Large intestine (tissue), 3 donors: Measurements from ENCODE around the gene RAD51C. TPM values are rescaled to one million over a fixed set of nuclear protein-coding genes. Genes with fewer than 3 reads are reported as not detected.
"Not testable (repeated sequence)": the region's sequence is repeated elsewhere in the genome, so short reads cannot be mapped to it uniquely, and the experiment has no call there.

Experiments used
- DNase-seq, 2 donors: peaks; one replicate each; pipeline versions ENCODE4 v3.0.0 to v3.0.0-alpha.2; 2013
- H3K27ac ChIP-seq: one replicate; pipeline ENCODE4 v1.5.1; 2013; ENCODE audit warnings: low read length
- H3K27me3 ChIP-seq: 2 replicates; pipeline ENCODE4 v1.6.1; 2013; ENCODE audit warnings: low read length; ENCODE audit not compliant: control insufficient read depth, insufficient read depth
- H3K36me3 ChIP-seq: 2 replicates; pipeline ENCODE4 v1.6.1; 2013; ENCODE audit warnings: low read length; ENCODE audit not compliant: control insufficient read depth, insufficient read depth
- H3K4me1 ChIP-seq: one replicate; pipeline ENCODE4 v1.6.1; 2013; ENCODE audit warnings: low read length; ENCODE audit not compliant: control insufficient read depth, insufficient read depth
- H3K4me3 ChIP-seq: one replicate; pipeline ENCODE4 v1.5.1; 2013; ENCODE audit warnings: low read length
- H3K9me3 ChIP-seq: one replicate; pipeline ENCODE4 v1.6.1; 2013; ENCODE audit warnings: mild to moderate bottlenecking, low read depth, low read length, moderate library complexity; ENCODE audit not compliant: control insufficient read depth
- WGBS: methylation state at CpG from one replicate; pipeline ENCODE4 v1.1.5; 2013; ENCODE audit warnings: low lambda C conversion rate; ENCODE audit not compliant: insufficient coverage; 5-methylcytosine and 5-hydroxymethylcytosine counted together
- polyA plus RNA-seq: library from polyadenylated mRNA; unstranded; fragments of 120-200 nt; gene quantifications from one replicate; pipeline ENCODE4 v1.2.1, GENCODE V29; 2013

The RAD51C gene
- polyA plus RNA-seq, 1 donor: 20.7 TPM

DNA sequence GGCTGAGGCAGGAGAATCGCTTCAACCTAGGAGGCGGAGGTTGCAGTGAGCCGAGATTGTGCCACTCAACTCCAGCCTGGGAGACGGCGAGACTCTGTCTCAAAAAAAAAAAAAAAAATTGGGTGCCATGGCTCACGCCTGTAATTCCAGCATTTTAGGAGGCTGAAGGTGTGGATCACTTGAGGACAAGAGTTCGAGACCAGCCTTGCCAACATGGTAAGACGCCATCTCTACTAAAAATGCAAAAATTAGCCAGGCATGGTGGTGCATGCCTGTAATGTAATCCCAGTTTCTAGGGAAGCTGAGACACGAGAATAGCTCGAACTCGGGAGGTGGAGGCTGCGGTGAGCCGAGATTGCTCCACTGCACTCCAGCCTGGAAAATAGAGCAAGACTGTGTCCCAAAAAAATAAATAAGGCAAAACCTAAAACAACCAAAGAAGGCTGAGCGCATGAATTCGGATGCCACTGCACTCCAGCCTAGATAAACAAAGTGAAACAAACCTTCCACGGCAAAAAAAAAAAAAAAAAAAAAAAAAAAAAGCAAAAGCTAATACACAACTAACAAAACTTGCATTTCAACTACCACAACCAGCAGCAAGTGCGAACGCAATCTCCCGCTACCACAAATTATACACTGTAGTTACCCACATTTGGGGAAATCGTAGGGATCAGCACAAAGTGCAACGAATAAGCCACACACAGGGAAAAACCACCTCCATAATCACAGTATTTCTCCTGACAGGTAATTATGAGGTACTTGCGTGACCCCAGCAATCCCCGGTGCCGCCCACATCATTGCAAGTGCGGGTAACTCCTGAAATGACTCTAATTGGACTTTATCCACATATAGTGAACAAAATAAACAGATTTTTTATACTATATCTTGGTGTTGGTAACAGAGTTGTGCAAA lies 26.2 kb upstream of the RAD51C start:
- WGBS: no CpG with 5 or more reads among the region's 25 CpGs
- Histone ChIP-seq H3K27ac (no peak overlapping the region), H3K4me1 (peaks cover 5% of the 10 kb centered on the region), H3K9me3 (no peaks in the 10 kb centered on the region), H3K36me3 (no peaks in the 10 kb centered on the region), H3K27me3 (no peaks in the 10 kb centered on the region), H3K4me3 (peak overlapping the region; percentile 16)
- DNase-seq: no peak

DNA sequence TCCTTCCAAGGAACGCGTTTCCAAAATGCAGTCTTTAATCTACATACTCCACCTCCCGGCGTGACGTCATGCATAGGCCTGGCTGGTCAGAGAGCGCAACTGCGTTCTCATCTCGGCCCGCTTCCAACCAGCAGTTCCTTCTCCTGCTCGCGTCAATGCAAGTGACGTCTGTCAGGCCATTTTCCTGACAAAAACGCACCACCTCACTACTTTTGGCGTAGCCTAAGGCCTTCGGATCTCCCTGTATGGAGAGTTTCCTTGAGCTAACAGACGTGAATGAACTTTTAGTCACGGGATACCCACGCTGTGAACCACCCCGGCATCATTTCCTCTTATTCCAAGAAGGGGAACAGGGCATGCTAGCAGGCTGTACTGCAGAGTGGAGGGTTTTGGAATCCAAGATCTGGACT lies 25.5 kb upstream of the RAD51C start:
- no CpG with 5 or more reads among the region's 19 CpGs for WGBS

DNA sequence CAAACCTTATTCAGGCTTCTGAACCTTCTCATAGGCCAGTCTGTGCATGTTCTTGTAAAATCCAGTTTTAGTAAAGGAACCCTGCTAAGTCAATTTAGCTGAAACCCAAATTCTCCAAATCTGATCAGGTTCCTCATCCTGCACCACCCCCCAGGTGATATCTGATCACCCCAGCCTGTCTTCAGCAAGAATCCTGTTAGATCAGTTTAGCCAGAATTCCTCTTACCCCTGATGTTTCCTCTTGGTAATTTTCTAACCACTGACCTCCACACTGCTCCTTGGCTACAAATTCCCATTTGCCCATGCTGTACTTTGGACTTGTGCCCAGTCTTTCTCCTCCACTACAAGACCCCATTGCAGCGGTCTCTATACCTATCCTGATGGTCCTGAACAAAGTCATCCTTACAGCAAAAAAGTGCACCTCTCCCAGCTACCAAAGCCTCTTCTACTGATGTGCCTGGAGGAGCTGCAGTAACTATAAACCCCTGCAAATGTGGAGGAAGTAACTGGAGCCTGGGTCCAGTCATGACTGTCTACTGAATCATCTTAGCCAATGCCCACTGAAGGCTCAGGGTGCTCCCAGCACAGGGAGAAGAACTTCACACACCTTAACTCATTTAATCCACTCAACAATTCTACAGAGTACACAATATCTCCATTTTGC lies 24.3 kb upstream of the RAD51C start:
- no peak for DNase-seq

More for the DNA sequence above, 25.5 kb upstream of the RAD51C start:
- no peaks in the 10 kb centered on the region for H3K27me3 ChIP-seq
- no peaks in the 10 kb centered on the region for H3K36me3 ChIP-seq
- peak; percentile 33 to 71 for DNase-seq
- no peak overlapping the region for H3K27ac ChIP-seq
- H3K9me3 ChIP-seq: no peaks in the 10 kb centered on the region
- H3K4me3 ChIP-seq: peak overlapping the region; percentile 16
- peaks cover 5% of the 10 kb centered on the region for H3K4me1 ChIP-seq

DNA sequence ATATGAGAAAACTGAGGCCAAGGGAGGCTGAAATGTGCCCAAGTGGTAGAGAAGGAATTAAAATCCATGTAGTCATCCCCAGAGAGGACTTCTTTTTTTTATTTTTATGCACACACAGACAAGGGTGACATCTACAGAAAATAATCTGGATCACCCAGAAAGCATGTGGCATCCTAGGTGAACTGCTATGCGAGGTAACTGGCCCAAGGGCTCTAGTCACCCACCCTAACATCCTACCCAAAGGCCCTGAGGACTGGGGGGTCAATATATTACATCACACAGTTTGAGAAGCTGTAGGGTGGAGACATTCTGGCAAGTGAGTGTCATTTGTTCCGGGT lies 23.8 kb upstream of the RAD51C start:
- 100% methylated on average over 1 of the region's 2 CpGs for WGBS

More for the DNA sequence above, 24.3 kb upstream of the RAD51C start:
- H3K27me3 ChIP-seq: no peaks in the 10 kb centered on the region
- no peaks in the 10 kb centered on the region for H3K36me3 ChIP-seq
- peaks cover 5% of the 10 kb centered on the region for H3K4me1 ChIP-seq
- no CpG with 5 or more reads among the region's 1 CpG for WGBS
- H3K27ac ChIP-seq: no peak overlapping the region
- H3K4me3 ChIP-seq: no peak overlapping the region
- no peaks in the 10 kb centered on the region for H3K9me3 ChIP-seq

DNA sequence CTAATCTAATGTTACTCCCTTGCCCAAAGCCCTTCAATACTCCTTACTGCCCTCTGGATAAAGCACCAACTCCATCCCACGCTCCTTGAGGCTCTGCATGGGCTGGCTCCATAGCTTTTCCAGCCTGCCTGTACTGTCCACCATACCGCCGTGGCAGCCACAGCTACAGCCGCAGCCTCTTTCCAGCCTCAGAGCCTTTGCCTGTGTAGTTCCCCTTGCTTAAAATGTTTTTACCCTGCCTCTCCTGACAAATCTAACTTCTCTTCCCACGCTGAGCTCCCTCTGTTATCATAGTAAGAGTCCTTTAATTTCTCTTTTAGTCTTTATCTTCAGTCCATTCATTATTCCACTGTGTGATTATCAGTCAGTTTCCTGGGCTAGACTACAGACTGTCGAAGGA lies 22.5 kb upstream of the RAD51C start:
- no peak overlapping the region for H3K4me3 ChIP-seq
- H3K27ac ChIP-seq: no peak overlapping the region
- no peaks in the 10 kb centered on the region for H3K4me1 ChIP-seq
- H3K9me3 ChIP-seq: no peaks in the 10 kb centered on the region
- WGBS: no CpG with 5 or more reads among the region's 6 CpGs
- H3K36me3 ChIP-seq: no peaks in the 10 kb centered on the region
- H3K27me3 ChIP-seq: no peaks in the 10 kb centered on the region
- no peak for DNase-seq

More for the DNA sequence above, 23.8 kb upstream of the RAD51C start:
- H3K9me3 ChIP-seq: no peaks in the 10 kb centered on the region
- H3K36me3 ChIP-seq: no peaks in the 10 kb centered on the region
- no peak for DNase-seq
- no peak overlapping the region for H3K27ac ChIP-seq
- H3K4me1 ChIP-seq: peaks cover 5% of the 10 kb centered on the region
- no peaks in the 10 kb centered on the region for H3K27me3 ChIP-seq
- no peak overlapping the region for H3K4me3 ChIP-seq

DNA sequence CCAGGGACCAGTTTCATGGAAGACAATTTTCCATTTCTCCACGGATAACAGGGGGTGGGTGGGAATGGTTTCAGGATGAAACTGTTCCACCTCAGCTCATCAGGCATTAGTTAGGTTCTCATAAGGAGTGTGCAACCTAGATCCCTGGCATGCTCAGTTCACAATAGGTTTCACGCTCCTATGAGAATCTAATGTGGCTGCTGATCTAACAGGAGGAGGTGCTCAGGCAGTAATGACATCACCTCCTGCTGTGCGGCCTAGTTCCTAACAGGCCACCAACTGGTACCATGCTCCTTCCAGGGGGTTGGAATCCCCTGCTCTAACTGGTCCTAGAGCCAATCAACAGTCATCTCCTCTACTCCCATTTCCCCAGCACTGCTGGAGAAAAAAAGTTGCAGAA lies 20.4 kb upstream of the RAD51C start:
- WGBS: no CpG with 5 or more reads among the region's 3 CpGs

DNA sequence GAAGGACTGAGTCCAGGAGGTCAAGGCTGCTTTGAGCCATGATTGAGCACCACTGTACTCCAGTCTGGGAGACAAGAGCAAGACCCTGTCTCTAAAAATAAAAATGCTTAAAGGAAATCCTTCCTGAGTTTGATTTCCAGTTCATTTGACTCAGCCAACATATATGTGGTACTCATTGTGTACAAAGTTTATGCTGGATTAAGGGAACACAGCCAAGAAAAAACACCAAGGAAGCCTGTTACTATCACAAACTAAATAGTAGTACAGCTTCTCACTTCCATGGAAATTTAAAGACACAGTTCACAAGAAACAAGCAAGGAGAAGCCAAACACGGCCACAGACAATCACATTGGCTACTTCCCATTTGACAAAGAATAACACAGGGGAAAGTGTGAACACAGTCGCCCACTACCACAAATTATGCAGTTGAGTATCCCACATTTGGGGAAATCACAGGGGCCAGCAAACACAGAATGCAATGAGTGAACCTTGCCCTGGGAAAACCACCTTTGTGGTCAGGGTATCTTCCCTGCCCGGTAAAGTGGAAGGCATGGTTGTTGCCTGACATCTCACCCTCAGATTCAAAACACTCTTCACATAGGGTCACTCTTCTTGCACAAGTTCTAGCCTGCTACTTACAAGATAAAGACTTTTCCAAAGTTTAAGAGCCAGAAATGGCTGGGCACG lies 15.1 kb upstream of the RAD51C start:
- Histone ChIP-seq H3K27ac (no peak overlapping the region), H3K27me3 (no peaks in the 10 kb centered on the region), H3K36me3 (no peaks in the 10 kb centered on the region), H3K4me1 (no peaks in the 10 kb centered on the region), H3K9me3 (no peaks in the 10 kb centered on the region), H3K4me3 (no peak overlapping the region)
- no CpG with 5 or more reads among the region's 4 CpGs for whole genome bisulfite sequencing
- DNase-seq: no peak

More for the DNA sequence above, 20.4 kb upstream of the RAD51C start:
- Histone ChIP-seq H3K9me3 (no peaks in the 10 kb centered on the region), H3K36me3 (no peaks in the 10 kb centered on the region), H3K4me1 (no peaks in the 10 kb centered on the region), H3K4me3 (no peak overlapping the region), H3K27me3 (no peaks in the 10 kb centered on the region), H3K27ac (no peak overlapping the region)
- no peak for DNase-seq

DNA sequence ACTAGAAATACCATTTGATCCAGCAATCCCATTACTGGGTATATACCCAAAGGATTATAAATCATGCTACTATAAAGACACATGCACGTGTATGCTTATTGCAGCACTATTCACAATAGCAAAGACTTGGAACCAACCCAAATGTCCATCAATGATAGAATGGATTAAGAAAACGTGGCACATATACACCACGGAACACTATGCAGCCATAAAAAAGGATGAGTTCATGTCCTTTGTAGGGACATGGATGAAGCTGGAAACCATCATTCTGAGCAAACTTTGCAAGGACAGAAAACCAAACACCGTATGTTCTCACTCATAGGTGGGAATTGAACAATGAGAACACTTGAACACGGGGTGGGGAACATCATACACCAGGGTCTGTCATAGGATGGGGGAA lies 14.1 kb upstream of the RAD51C start:
- not testable (repeated sequence) for H3K27me3 ChIP-seq, H3K4me3 ChIP-seq, H3K9me3 ChIP-seq, H3K4me1 ChIP-seq, DNase-seq, H3K36me3 ChIP-seq, H3K27ac ChIP-seq
- no CpG with 5 or more reads among the region's 5 CpGs for WGBS

DNA sequence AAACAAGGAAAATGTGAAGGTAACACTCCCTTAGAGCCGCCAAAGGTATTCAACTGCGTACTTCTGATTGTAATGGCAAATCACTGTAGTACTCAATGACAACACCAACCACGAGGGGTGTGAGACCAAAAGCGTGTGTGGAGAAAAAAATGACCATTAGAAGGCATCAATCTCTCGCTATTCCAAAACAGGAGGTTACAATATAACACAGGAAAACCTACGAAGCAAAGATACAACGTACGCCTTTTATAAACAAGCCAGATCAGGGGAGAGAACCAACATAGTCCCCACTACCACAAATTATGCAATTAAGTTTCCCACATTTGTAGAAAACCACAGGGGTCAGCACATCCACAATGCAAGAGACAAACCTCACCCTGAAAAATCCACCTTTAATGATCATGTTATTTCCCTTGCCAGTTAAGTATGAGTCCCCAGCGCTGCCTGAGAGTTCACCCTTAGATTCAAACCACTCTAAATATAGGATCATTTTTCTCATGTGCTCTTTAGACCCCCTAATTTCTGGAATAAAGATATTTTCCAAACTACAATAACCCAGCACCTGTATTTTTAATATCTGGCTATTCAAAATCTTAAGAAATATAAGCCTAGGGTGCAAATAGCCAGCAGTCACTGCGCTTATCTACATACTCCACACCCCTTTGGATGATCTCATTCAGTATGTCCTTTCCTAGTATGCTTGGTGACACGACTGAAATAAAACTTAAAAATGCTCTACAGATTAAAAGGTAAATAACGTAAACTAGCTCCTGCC lies 13.0 kb upstream of the RAD51C start:
- DNase-seq: no peak
- no peaks in the 10 kb centered on the region for H3K36me3 ChIP-seq
- no peak overlapping the region for H3K27ac ChIP-seq
- no peak overlapping the region for H3K4me3 ChIP-seq
- H3K27me3 ChIP-seq: no peaks in the 10 kb centered on the region
- 47% methylated on average over 3 of the region's 12 CpGs for WGBS
- no peaks in the 10 kb centered on the region for H3K9me3 ChIP-seq
- no peaks in the 10 kb centered on the region for H3K4me1 ChIP-seq

DNA sequence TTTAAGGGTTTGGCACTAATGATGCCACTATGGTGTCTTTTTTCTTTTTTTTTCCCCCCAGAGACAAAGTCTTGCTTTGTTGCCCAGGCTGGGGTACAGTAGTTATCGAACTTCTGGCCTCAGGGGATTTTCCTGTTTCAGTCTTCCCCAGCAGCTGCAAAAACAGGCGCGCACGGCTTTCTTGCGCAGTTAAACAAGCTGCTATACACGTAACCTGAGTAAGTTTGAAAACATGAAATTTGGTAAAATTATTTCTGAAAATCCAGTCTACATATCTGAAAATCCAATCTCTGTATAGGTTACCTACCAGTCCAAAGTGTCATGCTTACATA lies 12.4 kb upstream of the RAD51C start:
- Histone ChIP-seq H3K36me3 (no peaks in the 10 kb centered on the region), H3K27ac (no peak overlapping the region), H3K9me3 (no peaks in the 10 kb centered on the region), H3K4me3 (no peak overlapping the region), H3K27me3 (no peaks in the 10 kb centered on the region), H3K4me1 (no peaks in the 10 kb centered on the region)
- no CpG with 5 or more reads among the region's 6 CpGs for WGBS
- no peak for DNase-seq
